NCI-H748 (cell line): ENCODE data around the gene SEMA4F.
A peak's percentile ranks its signal among the peaks of the same experiment; 100 is the strongest.
"Not testable (repeated sequence)": the region's sequence is repeated elsewhere in the genome, so short reads cannot be mapped to it uniquely, and the experiment has no call there.

Experiments used
- DNase-seq: peaks from one replicate; lab custom pipeline; 2025; ENCODE audit not compliant: unreplicated experiment; lab: John Stamatoyannopoulos, UW

The SEMA4F gene, protein sequence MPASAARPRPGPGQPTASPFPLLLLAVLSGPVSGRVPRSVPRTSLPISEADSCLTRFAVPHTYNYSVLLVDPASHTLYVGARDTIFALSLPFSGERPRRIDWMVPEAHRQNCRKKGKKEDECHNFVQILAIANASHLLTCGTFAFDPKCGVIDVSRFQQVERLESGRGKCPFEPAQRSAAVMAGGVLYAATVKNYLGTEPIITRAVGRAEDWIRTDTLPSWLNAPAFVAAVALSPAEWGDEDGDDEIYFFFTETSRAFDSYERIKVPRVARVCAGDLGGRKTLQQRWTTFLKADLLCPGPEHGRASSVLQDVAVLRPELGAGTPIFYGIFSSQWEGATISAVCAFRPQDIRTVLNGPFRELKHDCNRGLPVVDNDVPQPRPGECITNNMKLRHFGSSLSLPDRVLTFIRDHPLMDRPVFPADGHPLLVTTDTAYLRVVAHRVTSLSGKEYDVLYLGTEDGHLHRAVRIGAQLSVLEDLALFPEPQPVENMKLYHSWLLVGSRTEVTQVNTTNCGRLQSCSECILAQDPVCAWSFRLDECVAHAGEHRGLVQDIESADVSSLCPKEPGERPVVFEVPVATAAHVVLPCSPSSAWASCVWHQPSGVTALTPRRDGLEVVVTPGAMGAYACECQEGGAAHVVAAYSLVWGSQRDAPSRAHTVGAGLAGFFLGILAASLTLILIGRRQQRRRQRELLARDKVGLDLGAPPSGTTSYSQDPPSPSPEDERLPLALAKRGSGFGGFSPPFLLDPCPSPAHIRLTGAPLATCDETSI

DNA sequence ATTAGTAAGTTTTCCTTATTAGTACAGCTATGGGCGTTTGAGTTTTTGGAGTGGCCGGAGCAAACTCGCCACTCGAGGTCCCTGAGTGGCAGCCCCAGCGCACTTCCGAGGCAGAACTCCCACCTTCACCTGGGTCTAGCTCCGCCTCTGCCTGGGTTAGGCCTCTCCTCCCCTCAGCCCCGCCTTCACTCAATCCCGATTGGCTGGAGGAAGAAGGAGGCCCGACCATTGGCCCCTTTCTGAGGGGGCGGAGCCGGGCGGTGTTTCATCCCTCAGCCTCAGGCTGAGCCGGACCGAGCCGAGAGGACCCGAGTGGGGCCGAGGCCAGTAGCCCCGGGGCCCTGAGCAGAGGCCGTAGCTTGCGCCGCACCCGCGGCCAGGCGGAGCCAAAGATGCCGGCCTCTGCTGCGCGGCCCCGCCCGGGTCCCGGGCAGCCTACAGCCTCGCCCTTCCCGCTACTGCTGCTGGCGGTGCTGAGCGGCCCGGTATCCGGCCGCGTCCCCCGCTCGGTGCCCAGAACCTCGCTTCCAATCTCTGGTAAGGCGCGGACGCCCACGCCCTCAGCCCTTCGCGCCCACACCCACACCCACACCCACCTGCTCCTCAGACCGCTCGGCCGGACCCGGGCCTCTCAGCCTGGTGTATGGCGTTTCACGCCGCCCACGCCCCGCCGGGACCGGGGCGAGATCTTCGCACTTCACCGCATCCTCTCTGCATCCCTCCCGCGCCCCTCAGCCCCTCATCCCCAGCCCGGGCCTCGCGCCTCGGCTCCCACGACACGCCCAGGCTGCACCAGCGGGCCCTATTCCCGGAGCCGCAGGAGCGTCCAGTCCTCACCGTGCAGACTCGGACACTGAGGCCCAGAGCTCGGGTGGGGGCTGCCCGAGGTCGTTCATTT is at the start of gene SEMA4F:
TSS of gene SEMA4F (plus strand) at position 263 of the 898 bp plus-strand sequence. CDS start at position 393, 130 bp downstream.
- DNase-seq, result peak; percentile 97

GRCh38 chr2:74606927-74607326 is 47.1 kb upstream of the SEMA4F start:
- no peak for DNase-seq

GRCh38 chr2:74617122-74617521 is 36.9 kb upstream of the SEMA4F start:
- DNase-seq, result no peak

DNA sequence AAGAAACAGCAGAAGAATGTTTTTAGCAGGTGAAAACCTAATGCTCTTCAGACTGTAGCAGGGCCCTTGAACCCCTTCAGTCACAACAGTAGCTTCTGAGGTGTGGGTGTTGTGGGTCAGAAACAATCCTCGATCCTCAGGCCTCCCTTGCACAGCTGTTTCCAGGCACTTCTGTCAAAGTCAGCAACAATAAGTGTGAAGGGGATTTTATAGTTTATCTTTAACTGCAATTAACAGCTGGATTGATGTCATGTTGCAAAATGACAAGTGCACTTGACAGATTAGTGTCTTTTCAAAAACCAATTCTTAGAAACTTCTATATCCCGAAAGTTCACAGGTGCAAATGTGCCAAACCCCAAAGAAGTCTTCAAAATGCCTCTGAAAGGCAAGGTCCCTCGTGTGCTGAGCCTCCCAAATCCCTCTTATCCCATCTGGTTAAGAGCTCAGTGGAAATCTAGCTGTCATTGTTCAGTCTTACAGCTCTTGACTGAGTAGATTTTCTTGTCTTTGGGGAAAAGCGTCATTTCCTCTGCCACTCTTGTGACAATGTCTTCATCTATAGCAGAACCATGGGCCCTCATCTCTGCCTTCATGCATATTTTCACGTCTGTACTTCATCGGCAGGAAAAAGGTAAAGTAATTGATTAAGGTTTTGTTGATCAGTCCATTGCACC is 35.5 kb upstream of the SEMA4F start:
- DNase-seq, result no peak

- no peak for DNase-seq
These were observed 34.3 kb upstream of the SEMA4F start for GRCh38 chr2:74619651-74620297.

GRCh38 chr2:74620671-74621070 is 33.4 kb upstream of the SEMA4F start:
- DNase-seq, result no peak

GRCh38 chr2:74625658-74626425 is 28.2 kb upstream of the SEMA4F start:
- no peak for DNase-seq

- no peak for DNase-seq
These were observed 25.4 kb upstream of the SEMA4F start for GRCh38 chr2:74628538-74629105.

DNA sequence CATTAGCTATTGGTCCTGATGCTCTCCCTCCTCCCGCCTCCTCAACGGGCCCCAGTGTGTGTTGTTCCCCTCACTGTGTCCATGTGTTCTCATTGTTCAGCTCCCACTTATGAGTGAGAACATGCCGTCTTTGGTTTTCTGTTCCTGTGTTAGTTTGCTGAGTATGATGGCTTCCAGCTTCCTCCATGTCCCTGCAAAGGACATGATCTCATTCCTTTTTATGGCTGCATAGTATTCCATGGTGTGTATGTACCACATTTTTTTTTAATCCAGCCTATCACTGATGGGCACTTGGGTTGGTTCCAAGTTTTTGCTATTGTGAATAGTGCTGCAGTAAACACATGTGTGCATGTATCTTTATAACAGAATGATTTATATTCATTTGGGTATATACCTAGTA is 23.6 kb upstream of the SEMA4F start:
- DNase-seq, result not testable (repeated sequence)

GRCh38 chr2:74632209-74632938 is 21.7 kb upstream of the SEMA4F start:
- DNase-seq, result no peak

DNA sequence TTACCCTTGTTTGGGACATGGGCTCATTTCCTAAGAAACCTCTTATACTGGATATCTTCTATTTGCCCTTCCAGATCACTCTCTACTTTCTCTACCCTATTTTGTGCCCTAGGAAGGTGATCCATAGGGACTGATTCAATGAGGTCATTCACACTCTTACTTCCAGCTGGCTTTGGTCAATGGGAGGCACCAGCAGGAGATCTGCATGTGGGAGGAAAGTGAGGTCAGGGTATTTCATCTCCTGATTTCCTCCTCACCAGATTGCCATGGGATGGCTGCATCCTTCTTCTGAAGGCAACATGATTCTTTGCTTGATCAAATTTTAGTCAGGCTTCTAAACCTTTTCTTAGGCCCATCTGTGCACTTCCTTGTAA is 21.1 kb upstream of the SEMA4F start:
- DNase-seq, result no peak

GRCh38 chr2:74639550-74639949 is 14.5 kb upstream of the SEMA4F start:
- no peak for DNase-seq

DNA sequence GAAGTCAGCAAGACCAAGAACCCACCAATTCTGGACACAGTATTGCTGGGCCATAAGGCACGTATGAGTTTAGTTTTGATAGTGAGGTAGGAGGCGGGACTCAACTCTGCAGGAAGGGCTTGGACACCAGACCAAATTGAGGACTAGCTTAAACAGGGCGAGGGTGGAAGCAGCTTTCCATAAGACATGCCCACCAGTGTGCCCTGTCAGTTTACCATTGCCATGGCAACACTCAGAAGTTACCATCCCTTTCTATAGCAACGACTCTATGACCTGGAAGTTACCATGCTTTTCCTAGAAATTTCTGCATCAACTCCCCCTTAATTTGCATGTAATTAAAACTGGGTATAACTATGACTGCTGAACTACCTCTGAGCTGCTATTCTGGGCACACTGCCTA is 8.7 kb upstream of the SEMA4F start:
- no peak for DNase-seq

DNA sequence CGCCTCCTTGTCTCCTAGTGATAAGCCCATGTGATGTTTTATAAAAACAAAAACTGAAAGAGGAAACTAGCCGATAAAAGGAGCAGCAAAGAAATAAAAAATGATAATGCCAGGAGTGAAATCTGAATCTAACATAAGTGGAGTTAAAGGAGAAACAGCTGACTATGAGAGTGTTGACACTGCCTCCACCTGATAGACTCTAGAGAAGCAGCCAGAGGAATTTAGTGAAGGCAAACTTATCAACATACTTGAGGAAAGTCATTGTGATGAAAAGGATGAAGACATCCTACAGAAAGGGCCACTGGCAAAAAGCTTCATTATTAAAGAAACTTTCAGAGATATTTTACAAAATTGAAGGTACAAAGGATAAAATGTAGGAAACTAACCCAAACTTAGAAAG is 7.8 kb upstream of the SEMA4F start:
- no peak for DNase-seq

DNA sequence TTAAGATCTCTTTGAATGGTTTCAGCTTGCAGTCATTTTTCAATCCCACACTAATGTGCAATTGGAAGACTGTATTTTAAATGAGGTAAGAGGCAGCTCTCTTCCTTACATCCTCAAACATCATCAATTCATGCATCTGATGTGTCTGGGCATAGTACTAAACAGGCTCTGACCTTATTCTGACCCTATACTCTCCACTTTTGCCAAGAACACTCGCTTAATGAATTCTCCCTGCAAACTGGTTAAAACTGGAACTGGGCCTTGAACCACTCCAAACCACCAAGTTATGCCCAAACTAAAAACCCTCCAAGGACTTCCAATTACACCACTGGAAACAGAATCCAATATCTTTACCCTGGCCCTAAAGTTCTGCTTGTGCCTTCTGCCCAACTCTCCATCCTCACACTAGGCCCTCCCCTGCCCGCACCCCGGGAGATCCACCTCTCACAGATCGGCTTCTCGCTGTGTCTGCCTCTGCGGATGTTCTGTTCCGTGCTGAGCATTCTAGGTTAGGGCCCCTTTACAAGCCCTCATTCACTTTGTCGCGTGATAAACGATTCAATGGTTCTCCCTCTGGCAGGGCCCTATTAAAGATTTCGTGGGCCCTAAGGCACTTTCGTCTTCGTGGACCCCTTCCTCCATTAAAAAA is 7.1 kb upstream of the SEMA4F start:
- no peak for DNase-seq

DNA sequence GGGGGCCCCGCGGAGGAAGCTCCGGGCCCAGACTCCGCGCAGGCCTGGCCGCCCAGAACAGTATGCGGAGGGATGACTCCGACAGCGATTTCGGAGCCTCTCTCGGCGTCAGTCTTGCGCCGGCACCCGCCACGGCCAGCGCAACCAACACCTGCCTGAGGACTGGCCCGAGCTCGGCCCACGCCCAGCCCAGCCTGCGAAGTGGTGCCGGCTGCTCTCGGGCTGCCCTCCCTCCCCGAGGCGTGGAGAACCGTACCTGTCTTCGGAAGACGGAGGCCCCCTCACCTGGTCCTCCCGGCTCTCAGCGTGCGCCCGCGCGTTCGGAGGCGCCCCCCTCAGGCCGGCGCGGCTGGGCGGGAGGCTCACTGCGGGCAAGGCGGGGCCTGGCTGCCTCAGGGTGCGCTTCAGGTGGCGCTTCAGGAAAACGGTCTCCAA is 6.0 kb upstream of the SEMA4F start, which contains the start of gene M1AP:
TSS of gene M1AP (minus strand) at position 322 of the 435 bp plus-strand sequence. CDS start 8,055 bp downstream, outside the sequence.
- no peak for DNase-seq

GRCh38 chr2:74653589-74653984 is 460 bp upstream of the SEMA4F start:
- DNase-seq, result no peak

- no peak for DNase-seq
These were observed 1.5 kb downstream of the SEMA4F start for GRCh38 chr2:74655579-74655978.
